Activated CD8-positive, alpha-beta memory T cell treated with anti-CD3 and anti-CD28 coated beads for 4 hours (primary cell): ENCODE results near the gene HELLS.
A peak's percentile ranks its signal among the peaks of the same experiment; 100 is the strongest.
"Not testable (repeated sequence)": the region's sequence is repeated elsewhere in the genome, so short reads cannot be mapped to it uniquely, and the experiment has no call there.

Source experiments
- DNase-seq, 2 donors: peaks; one replicate each; pipeline ENCODE4 v3.0.0-alpha.2; 2020; ENCODE audit warnings: low read depth in 2 of 2

The HELLS gene

GRCh38 chr10:94545391-94546048, at the start of gene HELLS:
HELLS (plus strand) TSS chr10:94545788; CDS start chr10:94545922, 134 bp downstream.
- peak; percentile 23 to 48 for DNase-seq

- DNase-seq = no peak
Measured at GRCh38 chr10:94496010-94496409, 49.6 kb upstream of the HELLS start.

- DNase-seq = no peak
Measured at GRCh38 chr10:94496646-94497045, 48.9 kb upstream of the HELLS start.

GRCh38 chr10:94500063-94500462, 45.5 kb upstream of the HELLS start:
- DNase-seq = no peak

GRCh38 chr10:94521276-94522250, 24.0 kb upstream of the HELLS start:
- DNase-seq = no peak

GRCh38 chr10:94524146-94524545, 21.4 kb upstream of the HELLS start:
- DNase-seq = no peak

- no peak for DNase-seq
Measured at GRCh38 chr10:94524711-94525110, 20.9 kb upstream of the HELLS start.

- DNase-seq = not testable (repeated sequence)
Measured at GRCh38 chr10:94531550-94531949, 14.0 kb upstream of the HELLS start.

GRCh38 chr10:94533027-94533426, 12.6 kb upstream of the HELLS start:
- DNase-seq = no peak

GRCh38 chr10:94542282-94542681, 3.3 kb upstream of the HELLS start:
- DNase-seq = not testable (repeated sequence)

- no peak for DNase-seq
Measured at GRCh38 chr10:94546049-94546900, 687 bp downstream of the HELLS start.

- no peak for DNase-seq
Measured at GRCh38 chr10:94546901-94547185, 1.3 kb downstream of the HELLS start.

- no peak for DNase-seq
Measured at GRCh38 chr10:94549221-94549620, 3.6 kb downstream of the HELLS start.

- not testable (repeated sequence) for DNase-seq
Measured at GRCh38 chr10:94567714-94568307, 22.2 kb downstream of the HELLS start.

GRCh38 chr10:94571081-94571480, 25.5 kb downstream of the HELLS start:
- no peak for DNase-seq

GRCh38 chr10:94571528-94571927, 25.9 kb downstream of the HELLS start:
- DNase-seq = no peak

- no peak for DNase-seq
Measured at GRCh38 chr10:94578790-94579189, 33.2 kb downstream of the HELLS start.

GRCh38 chr10:94583124-94583523, 37.5 kb downstream of the HELLS start:
- no peak for DNase-seq

GRCh38 chr10:94591461-94592205, 46.0 kb downstream of the HELLS start:
- no peak for DNase-seq

GRCh38 chr10:94602729-94603515, 57.3 kb downstream of the HELLS start:
- DNase-seq = no peak
